Measurements from ENCODE around the gene ENOX1. TPM values are rescaled to one million over a fixed set of nuclear protein-coding genes. Genes with fewer than 3 reads are reported as not detected.

ENOX1 gene
- total RNA-seq, 1 donor from 2014 or later = 11.5 TPM

DNA sequence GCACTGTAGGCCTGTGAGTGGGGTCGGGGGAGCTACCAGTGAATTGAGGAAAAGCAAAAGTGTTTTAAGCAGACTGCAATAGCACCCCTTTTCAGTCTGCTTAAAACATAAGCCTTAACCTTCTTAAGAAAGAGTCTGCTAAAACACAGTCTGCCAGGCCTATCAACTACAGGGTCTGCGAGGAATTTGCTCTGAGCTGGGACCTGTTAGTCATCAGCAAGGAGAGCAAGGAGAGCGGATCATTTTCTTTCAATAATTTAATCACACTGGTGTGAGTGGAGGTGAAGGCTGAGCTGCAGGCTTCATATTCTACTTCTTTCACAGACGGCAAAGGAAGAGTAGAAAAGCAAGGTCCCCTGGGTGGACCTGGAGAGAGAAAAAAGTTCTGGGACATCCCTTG, 342.7 kb downstream of the ENOX1 start:
- Histone ChIP-seq H3K9ac (ENCODE audit: low read depth in 1 of 3, low read length in 3 of 3) (no peak overlapping the region), H3K27me3 (ENCODE audit: control insufficient read depth in 3 of 3, insufficient read depth in 3 of 3, low read length in 3 of 3) (no peaks in the 10 kb centered on the region), H3K36me3 (ENCODE audit: control insufficient read depth in 3 of 3, insufficient read depth in 3 of 3, low read length in 3 of 3) (no peaks in the 10 kb centered on the region), H3K9me3 (ENCODE audit: control insufficient read depth in 3 of 3, low read length in 3 of 3) (no peaks in the 10 kb centered on the region), H3K4me3 (ENCODE audit: low read length in 3 of 3) (no peak overlapping the region), H3K4me1 (ENCODE audit: control insufficient read depth in 3 of 3, insufficient read depth in 3 of 3, low read length in 3 of 3) (no peaks in the 10 kb centered on the region), H3K27ac (ENCODE audit: low read depth, low read length) (no peak overlapping the region)

DNA sequence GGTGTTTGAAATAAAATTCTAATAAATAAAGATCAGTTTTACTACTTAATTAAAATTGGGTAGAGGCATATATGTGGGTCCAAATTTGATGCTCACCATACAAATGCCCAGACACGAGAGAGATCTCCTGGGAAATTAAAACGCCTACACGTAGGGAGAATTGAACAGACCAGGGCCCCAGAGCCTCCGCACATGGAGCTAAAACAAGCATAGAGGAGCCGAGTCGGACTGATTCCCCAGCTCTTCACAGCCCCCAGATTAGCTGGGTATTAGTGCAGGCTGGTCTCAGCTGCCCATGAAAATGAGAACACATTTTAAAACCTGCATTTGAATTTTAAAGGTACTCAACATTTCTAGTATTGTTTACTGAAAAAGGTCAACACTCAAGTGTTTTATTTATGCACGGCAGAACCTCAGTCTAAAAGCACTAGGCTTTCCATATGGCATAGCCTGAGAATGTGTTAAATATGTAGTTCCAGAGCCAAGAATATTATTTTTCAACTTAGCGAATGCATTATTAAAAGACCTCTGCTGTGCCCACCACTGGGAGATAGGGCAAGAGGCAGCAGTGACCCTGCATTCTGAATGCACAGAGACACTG, 344.8 kb downstream of the ENOX1 start:
- Histone ChIP-seq H3K4me3 (ENCODE audit: low read length in 3 of 3) (no peak overlapping the region), H3K27ac (ENCODE audit: low read depth, low read length) (no peak overlapping the region), H3K9ac (ENCODE audit: low read depth in 1 of 3, low read length in 3 of 3) (no peak overlapping the region), H3K4me1 (ENCODE audit: control insufficient read depth in 3 of 3, insufficient read depth in 3 of 3, low read length in 3 of 3) (no peaks in the 10 kb centered on the region), H3K9me3 (ENCODE audit: control insufficient read depth in 3 of 3, low read length in 3 of 3) (no peaks in the 10 kb centered on the region), H3K36me3 (ENCODE audit: control insufficient read depth in 3 of 3, insufficient read depth in 3 of 3, low read length in 3 of 3) (no peaks in the 10 kb centered on the region), H3K27me3 (ENCODE audit: control insufficient read depth in 3 of 3, insufficient read depth in 3 of 3, low read length in 3 of 3) (no peaks in the 10 kb centered on the region)

DNA sequence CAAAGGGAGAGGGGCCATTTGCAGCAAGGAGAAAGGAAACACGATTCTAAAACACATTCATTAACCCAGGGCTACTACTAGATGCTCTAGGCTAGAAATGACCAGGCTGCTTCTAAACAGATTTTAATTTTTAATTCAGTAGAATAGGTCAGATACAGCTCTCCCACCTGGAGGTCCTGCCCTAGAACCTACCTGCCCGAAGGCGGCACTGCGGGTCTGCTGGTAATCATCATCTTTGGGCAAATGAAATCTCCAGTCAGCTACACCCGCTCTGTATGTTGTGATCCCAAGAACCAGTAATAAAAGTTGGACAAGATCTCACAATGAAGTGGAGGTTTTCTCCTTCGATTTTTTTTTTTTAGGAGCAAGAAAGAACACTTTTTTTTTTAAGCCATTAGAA, 345.3 kb downstream of the ENOX1 start:
- Histone ChIP-seq H3K4me1 (ENCODE audit: control insufficient read depth in 3 of 3, insufficient read depth in 3 of 3, low read length in 3 of 3) (no peaks in the 10 kb centered on the region), H3K9me3 (ENCODE audit: control insufficient read depth in 3 of 3, low read length in 3 of 3) (no peaks in the 10 kb centered on the region), H3K4me3 (ENCODE audit: low read length in 3 of 3) (no peak overlapping the region), H3K36me3 (ENCODE audit: control insufficient read depth in 3 of 3, insufficient read depth in 3 of 3, low read length in 3 of 3) (no peaks in the 10 kb centered on the region), H3K27me3 (ENCODE audit: control insufficient read depth in 3 of 3, insufficient read depth in 3 of 3, low read length in 3 of 3) (no peaks in the 10 kb centered on the region), H3K27ac (ENCODE audit: low read depth, low read length) (no peak overlapping the region), H3K9ac (ENCODE audit: low read depth in 1 of 3, low read length in 3 of 3) (no peak overlapping the region)

DNA sequence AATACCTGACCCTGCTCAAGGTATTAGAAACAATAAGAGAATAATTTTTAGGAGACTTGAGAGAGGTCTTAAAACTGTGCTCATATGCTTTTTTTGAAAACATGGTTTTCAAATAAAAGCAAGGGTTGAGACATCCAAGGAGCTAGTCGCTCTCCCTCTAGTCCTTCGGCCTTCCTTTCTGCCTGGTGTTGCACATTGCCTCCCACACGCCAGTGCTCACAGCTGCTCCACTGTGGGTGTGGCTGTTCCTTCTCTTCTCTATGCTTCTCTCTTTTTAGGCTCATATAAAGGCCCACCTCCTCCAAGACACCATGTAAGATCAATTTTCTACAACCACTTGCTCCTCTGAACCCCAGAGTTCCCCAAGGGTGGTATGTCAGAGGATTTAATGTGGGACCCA, 352.6 kb downstream of the ENOX1 start:
- no peak overlapping the region for H3K9ac ChIP-seq (ENCODE audit: low read depth in 1 of 3, low read length in 3 of 3)
- H3K4me3 ChIP-seq (ENCODE audit: low read length in 3 of 3) = no peak overlapping the region
- peaks cover 16 to 21% (median 20%) of the 10 kb centered on the region in 3 donors for H3K4me1 ChIP-seq (ENCODE audit: control insufficient read depth in 3 of 3, insufficient read depth in 3 of 3, low read length in 3 of 3)
- no peaks in the 10 kb centered on the region for H3K27me3 ChIP-seq (ENCODE audit: control insufficient read depth in 3 of 3, insufficient read depth in 3 of 3, low read length in 3 of 3)
- peak overlapping the region; percentile 71 for H3K27ac ChIP-seq (ENCODE audit: low read depth, low read length)
- H3K36me3 ChIP-seq (ENCODE audit: control insufficient read depth in 3 of 3, insufficient read depth in 3 of 3, low read length in 3 of 3) = no peaks in the 10 kb centered on the region
- no peaks in the 10 kb centered on the region for H3K9me3 ChIP-seq (ENCODE audit: control insufficient read depth in 3 of 3, low read length in 3 of 3)

DNA sequence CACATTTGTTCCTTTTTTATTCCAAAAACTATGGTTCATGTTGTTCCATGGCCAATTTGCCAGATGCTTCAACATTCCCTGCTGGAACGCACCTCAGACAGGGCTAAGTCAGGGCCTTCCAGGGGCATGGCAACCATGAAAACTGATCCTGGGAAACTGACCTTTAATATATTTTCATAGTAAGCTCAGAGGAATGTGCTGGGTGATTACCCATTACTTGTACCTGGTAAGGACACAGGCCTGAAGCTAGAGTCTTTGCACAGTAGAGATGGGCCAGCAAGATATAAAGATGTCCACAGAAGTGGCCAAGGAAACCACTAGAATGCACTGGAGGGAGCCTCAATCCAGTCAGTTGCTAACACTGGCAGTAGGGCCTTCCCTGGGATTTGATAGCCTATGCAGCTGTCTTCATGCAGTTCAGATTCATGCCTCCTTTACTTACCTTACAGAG, 353.1 kb downstream of the ENOX1 start:
- Histone ChIP-seq H3K4me3 (ENCODE audit: low read length in 3 of 3) (no peak overlapping the region), H3K27ac (ENCODE audit: low read depth, low read length) (peak overlapping the region; percentile 71), H3K4me1 (ENCODE audit: control insufficient read depth in 3 of 3, insufficient read depth in 3 of 3, low read length in 3 of 3) (peaks cover 16 to 21% (median 20%) of the 10 kb centered on the region in 3 donors), H3K9ac (ENCODE audit: low read depth in 1 of 3, low read length in 3 of 3) (no peak overlapping the region), H3K27me3 (ENCODE audit: control insufficient read depth in 3 of 3, insufficient read depth in 3 of 3, low read length in 3 of 3) (no peaks in the 10 kb centered on the region), H3K36me3 (ENCODE audit: control insufficient read depth in 3 of 3, insufficient read depth in 3 of 3, low read length in 3 of 3) (no peaks in the 10 kb centered on the region), H3K9me3 (ENCODE audit: control insufficient read depth in 3 of 3, low read length in 3 of 3) (no peaks in the 10 kb centered on the region)

DNA sequence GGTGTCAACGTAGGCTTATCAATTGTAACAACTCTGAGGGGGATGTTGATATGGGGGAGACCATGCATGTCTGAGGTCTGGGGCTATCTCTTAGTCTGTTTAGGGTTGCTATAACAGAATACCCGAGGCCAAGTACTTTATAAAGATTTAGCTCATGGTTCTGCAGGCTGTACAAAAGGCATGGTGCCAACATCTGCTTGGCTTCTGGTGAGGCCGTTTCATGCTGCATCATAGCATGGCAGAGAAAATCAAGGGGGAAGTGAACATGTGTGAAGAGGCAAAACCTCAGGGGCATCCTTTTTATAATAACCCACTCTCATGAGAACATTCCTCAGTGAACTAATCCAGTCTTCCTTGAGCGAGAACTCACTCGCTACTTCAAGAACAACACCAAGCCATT, 353.8 kb downstream of the ENOX1 start:
- Histone ChIP-seq H3K4me1 (ENCODE audit: control insufficient read depth in 3 of 3, insufficient read depth in 3 of 3, low read length in 3 of 3) (peaks cover 16 to 21% (median 20%) of the 10 kb centered on the region in 3 donors), H3K9ac (ENCODE audit: low read depth in 1 of 3, low read length in 3 of 3) (no peak overlapping the region), H3K27ac (ENCODE audit: low read depth, low read length) (peak overlapping the region; percentile 71), H3K36me3 (ENCODE audit: control insufficient read depth in 3 of 3, insufficient read depth in 3 of 3, low read length in 3 of 3) (no peaks in the 10 kb centered on the region), H3K9me3 (ENCODE audit: control insufficient read depth in 3 of 3, low read length in 3 of 3) (no peaks in the 10 kb centered on the region), H3K4me3 (ENCODE audit: low read length in 3 of 3) (no peak overlapping the region), H3K27me3 (ENCODE audit: control insufficient read depth in 3 of 3, insufficient read depth in 3 of 3, low read length in 3 of 3) (no peaks in the 10 kb centered on the region)

DNA sequence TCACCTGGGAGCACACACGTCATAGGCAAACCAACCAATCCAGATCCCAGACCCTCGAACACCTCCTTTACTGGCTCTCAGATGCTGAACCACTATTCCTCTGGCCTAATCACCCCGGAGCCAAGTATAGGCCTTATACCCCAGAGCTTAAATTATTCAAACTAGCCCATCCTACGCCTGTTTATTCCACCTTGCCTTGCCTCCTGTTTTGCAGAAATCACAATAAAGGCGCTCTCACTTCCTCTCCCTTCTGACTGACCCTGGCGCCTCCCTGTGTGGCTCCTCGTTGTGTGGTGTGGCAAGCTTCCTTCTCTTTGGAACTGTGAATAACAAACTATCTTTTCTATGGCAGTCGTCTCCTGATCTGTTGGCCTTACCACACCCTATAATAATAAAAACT, 354.9 kb downstream of the ENOX1 start:
- Histone ChIP-seq H3K9me3 (ENCODE audit: control insufficient read depth in 3 of 3, low read length in 3 of 3) (no peaks in the 10 kb centered on the region), H3K27ac (ENCODE audit: low read depth, low read length) (peak overlapping the region; percentile 15), H3K4me1 (ENCODE audit: control insufficient read depth in 3 of 3, insufficient read depth in 3 of 3, low read length in 3 of 3) (peaks cover 16 to 21% (median 20%) of the 10 kb centered on the region in 3 donors), H3K27me3 (ENCODE audit: control insufficient read depth in 3 of 3, insufficient read depth in 3 of 3, low read length in 3 of 3) (no peaks in the 10 kb centered on the region), H3K9ac (ENCODE audit: low read depth in 1 of 3, low read length in 3 of 3) (no peak overlapping the region), H3K36me3 (ENCODE audit: control insufficient read depth in 3 of 3, insufficient read depth in 3 of 3, low read length in 3 of 3) (no peaks in the 10 kb centered on the region), H3K4me3 (ENCODE audit: low read length in 3 of 3) (no peak overlapping the region)

DNA sequence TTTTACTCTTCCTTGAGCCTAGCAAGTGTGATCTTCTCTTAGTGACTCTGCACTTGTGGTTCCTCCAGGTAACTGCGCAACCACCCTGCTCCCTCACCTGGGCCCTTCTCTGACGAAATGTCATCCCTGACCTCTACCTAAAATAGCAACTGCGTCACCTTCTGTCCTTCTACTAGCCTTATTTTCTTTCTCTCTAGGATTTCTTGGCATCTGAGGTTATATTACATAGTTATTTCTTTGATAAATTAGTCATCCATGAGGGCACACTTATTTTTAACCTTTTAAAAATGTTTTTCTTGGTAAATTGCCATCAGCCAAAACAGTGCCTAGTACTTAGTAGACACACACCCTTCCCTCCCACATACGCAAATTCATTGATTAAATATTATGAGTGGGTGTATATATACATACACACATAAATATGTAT, 355.5 kb downstream of the ENOX1 start:
- Histone ChIP-seq H3K36me3 (ENCODE audit: control insufficient read depth in 3 of 3, insufficient read depth in 3 of 3, low read length in 3 of 3) (no peaks in the 10 kb centered on the region), H3K4me1 (ENCODE audit: control insufficient read depth in 3 of 3, insufficient read depth in 3 of 3, low read length in 3 of 3) (peaks cover 16 to 21% (median 20%) of the 10 kb centered on the region in 3 donors), H3K27me3 (ENCODE audit: control insufficient read depth in 3 of 3, insufficient read depth in 3 of 3, low read length in 3 of 3) (no peaks in the 10 kb centered on the region), H3K9me3 (ENCODE audit: control insufficient read depth in 3 of 3, low read length in 3 of 3) (no peaks in the 10 kb centered on the region), H3K4me3 (ENCODE audit: low read length in 3 of 3) (no peak overlapping the region), H3K27ac (ENCODE audit: low read depth, low read length) (peak overlapping the region; percentile 15), H3K9ac (ENCODE audit: low read depth in 1 of 3, low read length in 3 of 3) (no peak overlapping the region)

DNA sequence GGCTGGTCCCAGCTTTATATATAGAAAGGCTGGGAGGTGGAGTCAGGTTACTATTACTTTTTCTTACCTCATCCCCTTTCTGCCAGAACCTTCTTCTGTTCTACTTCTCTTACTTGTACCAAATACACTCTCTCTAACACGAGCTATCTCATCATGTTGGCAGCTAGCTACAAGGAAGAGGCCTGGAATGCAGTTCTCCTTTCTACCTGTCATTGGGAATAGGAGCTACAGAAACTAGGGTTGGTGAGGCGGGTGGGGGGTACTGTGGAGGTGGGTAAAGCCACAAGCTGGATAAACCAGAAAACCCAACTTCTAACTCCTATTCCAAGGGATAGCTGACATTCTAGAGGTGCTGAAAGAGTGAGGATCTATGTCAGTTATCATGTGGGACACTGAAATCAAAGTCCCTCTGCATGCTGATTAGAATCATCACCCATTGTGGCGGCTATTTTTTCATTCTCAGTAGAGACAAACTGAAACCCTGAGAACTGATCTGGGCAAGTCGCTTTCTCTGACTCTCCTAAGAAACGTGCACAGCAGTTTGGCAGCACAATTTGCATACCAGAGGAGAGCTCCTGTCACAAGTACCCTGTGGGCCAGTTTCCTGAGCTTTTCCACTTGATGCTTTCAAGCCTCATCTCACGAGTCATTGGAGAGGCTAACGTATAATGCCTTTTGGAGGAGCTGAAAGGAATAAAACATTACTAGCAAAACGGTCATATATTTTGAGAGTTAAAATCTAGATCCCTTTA, 358.1 kb downstream of the ENOX1 start:
- peaks cover 10 to 15% (median 14%) of the 10 kb centered on the region in 3 donors for H3K4me1 ChIP-seq (ENCODE audit: control insufficient read depth in 3 of 3, insufficient read depth in 3 of 3, low read length in 3 of 3)
- H3K27ac ChIP-seq (ENCODE audit: low read depth, low read length) = no peak overlapping the region
- H3K36me3 ChIP-seq (ENCODE audit: control insufficient read depth in 3 of 3, insufficient read depth in 3 of 3, low read length in 3 of 3) = no peaks in the 10 kb centered on the region
- H3K27me3 ChIP-seq (ENCODE audit: control insufficient read depth in 3 of 3, insufficient read depth in 3 of 3, low read length in 3 of 3) = no peaks in the 10 kb centered on the region
- no peak overlapping the region for H3K4me3 ChIP-seq (ENCODE audit: low read length in 3 of 3)
- H3K9ac ChIP-seq (ENCODE audit: low read depth in 1 of 3, low read length in 3 of 3) = no peak overlapping the region
- no peaks in the 10 kb centered on the region for H3K9me3 ChIP-seq (ENCODE audit: control insufficient read depth in 3 of 3, low read length in 3 of 3)

DNA sequence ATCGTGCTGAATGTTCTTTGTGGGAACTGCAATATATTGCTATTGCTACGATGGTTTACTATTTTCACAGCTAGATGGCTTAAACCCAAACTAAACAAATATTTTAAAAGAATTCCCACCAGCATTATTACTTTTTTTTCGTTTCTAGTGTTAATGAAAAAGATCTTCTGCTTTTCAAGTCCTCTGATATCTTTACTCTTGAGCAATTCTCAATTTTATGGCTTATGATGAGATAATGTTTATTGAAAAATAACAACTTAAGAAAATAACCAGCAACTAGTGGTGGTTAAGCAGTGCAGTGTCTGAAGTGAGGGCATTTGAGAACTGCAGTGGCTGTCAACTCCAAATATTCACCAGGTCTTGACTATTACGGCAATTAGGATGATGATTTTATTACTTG, 360.4 kb downstream of the ENOX1 start:
- Histone ChIP-seq H3K4me1 (ENCODE audit: control insufficient read depth in 3 of 3, insufficient read depth in 3 of 3, low read length in 3 of 3) (peaks cover 0 to 3% (median 0%) of the 10 kb centered on the region in 3 donors), H3K4me3 (ENCODE audit: low read length in 3 of 3) (no peak overlapping the region), H3K9ac (ENCODE audit: low read depth in 1 of 3, low read length in 3 of 3) (no peak overlapping the region), H3K36me3 (ENCODE audit: control insufficient read depth in 3 of 3, insufficient read depth in 3 of 3, low read length in 3 of 3) (no peaks in the 10 kb centered on the region), H3K27me3 (ENCODE audit: control insufficient read depth in 3 of 3, insufficient read depth in 3 of 3, low read length in 3 of 3) (no peaks in the 10 kb centered on the region), H3K9me3 (ENCODE audit: control insufficient read depth in 3 of 3, low read length in 3 of 3) (no peaks in the 10 kb centered on the region), H3K27ac (ENCODE audit: low read depth, low read length) (no peak overlapping the region)
